PC-9 (cell line): ENCODE data around the gene CD151. TPM values are rescaled to one million over a fixed set of nuclear protein-coding genes. Genes with fewer than 3 reads are reported as not detected.

Experiments used
- BruUV-seq: library from RNA; stranded (reverse); fragments of 400-500 nt; replicated peaks from 2 replicates; lab custom pipeline; 2021; lab: Mats Ljungman, UMichigan
- CTCF ChIA-PET: fragments of 300-600 bp; sonication (Branson Sonifier 250); formaldehyde crosslinking; loops from one replicate; lab custom pipeline; 2022; ENCODE audit warnings: antibody characterized with exemption; lab: Charles Lee
- POLR2A ChIA-PET: fragments of 300-600 bp; sonication (Branson Sonifier 250); formaldehyde crosslinking; loops from one replicate; lab custom pipeline; 2022; ENCODE audit warnings: antibody characterized with exemption; ENCODE audit not compliant: unreplicated experiment; lab: Charles Lee
- DNase-seq, 2 experiments: peaks; one replicate each; pipeline versions ENCODE4 v3.0.0 to v3.0.0-alpha.2; 2015 to 2022; ENCODE audit warnings: mixed read lengths in 1 of 2
- H2AFZ ChIP-seq: fragments of 200-600 bp; sonication (generic); 2 replicates; pipeline ENCODE4 v1.8.1; 2017; ENCODE audit warnings: antibody characterized with exemption
- H3F3A ChIP-seq: fragments of 200-600 bp; sonication (generic); 2 replicates; pipeline ENCODE4 v1.8.1; 2017; ENCODE audit warnings: antibody characterized with exemption, mild to moderate bottlenecking, low read depth; ENCODE audit not compliant: insufficient read depth
- H3K27ac ChIP-seq: fragments of 200-600 bp; sonication (generic); 2 replicates; pipeline ENCODE4 v1.6.1; 2016; ENCODE audit warnings: mixed run types
- H3K27me3 ChIP-seq: fragments of 200-600 bp; sonication (generic); 2 replicates; pipeline ENCODE4 v1.6.1; 2016; ENCODE audit warnings: low read depth, mixed run types; ENCODE audit not compliant: insufficient read depth
- H3K36me3 ChIP-seq: fragments of 200-600 bp; sonication (generic); 2 replicates; pipeline ENCODE4 v1.6.1; 2016; ENCODE audit warnings: low read depth, mixed run types
- H3K4me1 ChIP-seq: fragments of 200-600 bp; sonication (generic); replicated peaks from 2 replicates; pipeline ENCODE4 v1.6.1; 2016; ENCODE audit warnings: mixed run types; ENCODE audit not compliant: insufficient read depth
- H3K4me2 ChIP-seq: fragments of 200-600 bp; sonication (generic); 2 replicates; pipeline ENCODE4 v1.6.1; 2017; ENCODE audit warnings: mixed run types
- H3K4me3 ChIP-seq: fragments of 200-600 bp; sonication (generic); 2 replicates; pipeline ENCODE4 v1.6.1; 2016; ENCODE audit warnings: mixed run types
- H3K79me2 ChIP-seq: fragments of 200-600 bp; sonication (generic); 2 replicates; pipeline ENCODE4 v1.6.1; 2017; ENCODE audit warnings: low read depth, mixed run types
- H3K9me2 ChIP-seq: fragments of 200-600 bp; sonication (generic); 2 replicates; pipeline ENCODE4 v1.8.1; 2017; ENCODE audit warnings: mild to moderate bottlenecking; ENCODE audit not compliant: insufficient read depth
- H3K9me3 ChIP-seq: fragments of 200-600 bp; sonication (generic); 2 replicates; pipeline ENCODE4 v1.8.1; 2016; ENCODE audit warnings: low read depth; ENCODE audit not compliant: insufficient read depth
- H4K20me1 ChIP-seq: fragments of 200-600 bp; sonication (generic); 2 replicates; pipeline ENCODE4 v1.8.1; 2017; ENCODE audit not compliant: insufficient read depth
- CTCF ChIP-seq: fragments of 200-600 bp; sonication (generic); conservative IDR thresholded peaks from 2 replicates; pipeline ENCODE4 v1.6.1; 2017; ENCODE audit warnings: mixed run types, antibody characterized with exemption, mild to moderate bottlenecking, moderate library complexity
- EZH2 ChIP-seq: fragments of 200-600 bp; sonication (generic); IDR thresholded peaks from 2 replicates; pipeline ENCODE4 v1.8.0; 2017; ENCODE audit warnings: antibody characterized with exemption, low read depth
- intact Hi-C: fragments of 100-400 bp; cut with micrococcal nuclease; formaldehyde crosslinking; loops from one replicate; pipeline ENCODE4 v1.10.0; 2022; ENCODE audit not compliant: unreplicated experiment
- total RNA-seq: library from RNA; stranded (reverse); gene quantifications from 2 replicates; pipeline ENCODE4 v1.2.3, GENCODE V29; 2021

The CD151 gene
- total RNA-seq, 1 experiment from 2014 or later: 184 TPM

- no peak overlapping the region for H2AFZ ChIP-seq
- 0 out of 2 replicates have a peak, but pooled peaks cover under 1% of the 10 kb centered on the region for H3K4me1 ChIP-seq
- no peaks in the 10 kb centered on the region for H3K27me3 ChIP-seq
- no peak overlapping the region for H3K4me3 ChIP-seq
- no peak overlapping the region for H3K4me2 ChIP-seq
- peaks cover 6% of the 10 kb centered on the region; the same call in 1 of the 2 replicates for H3F3A ChIP-seq
- ChIA-PET CTCF (no interaction called here), POLR2A (no interaction called here)
- H3K79me2 ChIP-seq: no peaks in the 10 kb centered on the region
- no peaks in the 10 kb centered on the region for H3K9me2 ChIP-seq
- H3K27ac ChIP-seq: no peak overlapping the region
- TF ChIP-seq EZH2: no peak
- no peak for TF ChIP-seq CTCF
- H4K20me1 ChIP-seq: no peaks in the 10 kb centered on the region
- no peaks in the 10 kb centered on the region for H3K36me3 ChIP-seq
- intact Hi-C loops: no loop called here
- no peak for DNase-seq
- no peaks in the 10 kb centered on the region for H3K9me3 ChIP-seq
- no TSS peak for BruUV-seq
Measured at GRCh38 chr11:849951-850774, 17.4 kb downstream of the CD151 start.

- Histone ChIP-seq H3F3A (0 out of 2 replicates have a peak, but pooled peaks cover 6% of the 10 kb centered on the region), H3K79me2 (no peaks in the 10 kb centered on the region), H3K4me3 (no peak overlapping the region), H3K4me2 (no peak overlapping the region), H3K4me1 (no peaks in the 10 kb centered on the region), H3K9me3 (no peaks in the 10 kb centered on the region), H3K9me2 (no peaks in the 10 kb centered on the region), H4K20me1 (no peaks in the 10 kb centered on the region), H2AFZ (no peak overlapping the region), H3K27me3 (no peaks in the 10 kb centered on the region), H3K36me3 (no peaks in the 10 kb centered on the region), H3K27ac (no peak overlapping the region)
- POLR2A ChIA-PET: no interaction called here
- intact Hi-C loops: no loop called here
- no TSS peak for BruUV-seq
- no peak; the same call in 1 of the 2 replicates for TF ChIP-seq CTCF
- TF ChIP-seq EZH2: no peak
- no peak for DNase-seq
- CTCF ChIA-PET: no interaction called here
Measured at GRCh38 chr11:850775-851763, 18.3 kb downstream of the CD151 start.

GRCh38 chr11:852762-853161, 20.0 kb downstream of the CD151 start:
- H3K27ac ChIP-seq: no peak overlapping the region
- H3K9me2 ChIP-seq: no peaks in the 10 kb centered on the region
- H3K27me3 ChIP-seq: no peaks in the 10 kb centered on the region
- no peaks in the 10 kb centered on the region for H3K9me3 ChIP-seq
- DNase-seq: no peak
- no peak overlapping the region for H3K4me2 ChIP-seq
- ChIA-PET CTCF (no interaction called here), POLR2A (no interaction called here)
- intact Hi-C loops: no loop called here
- H3K4me3 ChIP-seq: no peak overlapping the region
- H3K4me1 ChIP-seq: no peaks in the 10 kb centered on the region
- no peaks in the 10 kb centered on the region for H3K79me2 ChIP-seq
- H4K20me1 ChIP-seq: no peaks in the 10 kb centered on the region
- H3K36me3 ChIP-seq: no peaks in the 10 kb centered on the region
- no peak overlapping the region for H2AFZ ChIP-seq
- TF ChIP-seq EZH2 (no peak), CTCF (no peak)
- no TSS peak for BruUV-seq
- no peaks in the 10 kb centered on the region for H3F3A ChIP-seq
